Ovary (tissue), 3 donors: ENCODE measurements around the gene HTR1E.
"Not testable (repeated sequence)": the region's sequence is repeated elsewhere in the genome, so short reads cannot be mapped to it uniquely, and the experiment has no call there.

Experiments used
- EP300 ChIP-seq: sonication (generic); formaldehyde crosslinking; IDR thresholded peaks from one replicate; pipeline ENCODE4 v1.6.1; 2017; ENCODE audit warnings: antibody characterized with exemption
- POLR2A ChIP-seq: fragments of 450-650 bp; IDR thresholded peaks from one replicate; pipeline ENCODE4 v1.6.1; 2017; ENCODE audit warnings: antibody characterized with exemption, mild to moderate bottlenecking, moderate library complexity
- TF ChIP-seq, protein P1 (sequence below), 3 donors: fragments of 450-650 bp in 2 of 3; fragments of 200-600 bp in 1 of 3; IDR thresholded peaks; one replicate each; pipeline versions ENCODE4 v1.5.1 to v1.8.0; 2016 to 2022; ENCODE audit warnings: antibody characterized with exemption in 3 of 3, mild to moderate bottlenecking in 1 of 3
- donor health status: DM: no; HTN: no; CAD: no.

DNA sequence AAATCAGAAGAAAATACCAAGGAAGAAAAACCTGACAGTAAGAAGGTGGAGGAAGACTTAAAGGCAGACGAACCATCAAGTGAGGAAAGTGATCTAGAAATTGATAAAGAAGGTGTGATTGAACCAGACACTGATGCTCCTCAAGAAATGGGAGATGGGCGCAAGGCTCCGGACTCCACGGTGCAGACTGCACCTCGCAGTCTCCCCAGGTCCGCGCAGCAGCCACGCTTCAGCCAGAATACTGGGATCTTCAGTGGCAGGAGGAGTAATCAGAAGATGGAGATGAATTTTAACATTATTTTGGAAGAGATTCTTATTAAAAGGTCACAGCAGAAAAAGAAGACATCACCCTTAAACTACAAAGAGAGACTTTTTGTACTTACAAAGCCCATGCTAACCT, 40.1 kb upstream of the HTR1E start:
- TF ChIP-seq, protein P1, sequence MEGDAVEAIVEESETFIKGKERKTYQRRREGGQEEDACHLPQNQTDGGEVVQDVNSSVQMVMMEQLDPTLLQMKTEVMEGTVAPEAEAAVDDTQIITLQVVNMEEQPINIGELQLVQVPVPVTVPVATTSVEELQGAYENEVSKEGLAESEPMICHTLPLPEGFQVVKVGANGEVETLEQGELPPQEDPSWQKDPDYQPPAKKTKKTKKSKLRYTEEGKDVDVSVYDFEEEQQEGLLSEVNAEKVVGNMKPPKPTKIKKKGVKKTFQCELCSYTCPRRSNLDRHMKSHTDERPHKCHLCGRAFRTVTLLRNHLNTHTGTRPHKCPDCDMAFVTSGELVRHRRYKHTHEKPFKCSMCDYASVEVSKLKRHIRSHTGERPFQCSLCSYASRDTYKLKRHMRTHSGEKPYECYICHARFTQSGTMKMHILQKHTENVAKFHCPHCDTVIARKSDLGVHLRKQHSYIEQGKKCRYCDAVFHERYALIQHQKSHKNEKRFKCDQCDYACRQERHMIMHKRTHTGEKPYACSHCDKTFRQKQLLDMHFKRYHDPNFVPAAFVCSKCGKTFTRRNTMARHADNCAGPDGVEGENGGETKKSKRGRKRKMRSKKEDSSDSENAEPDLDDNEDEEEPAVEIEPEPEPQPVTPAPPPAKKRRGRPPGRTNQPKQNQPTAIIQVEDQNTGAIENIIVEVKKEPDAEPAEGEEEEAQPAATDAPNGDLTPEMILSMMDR (IDR thresholded peaks at IDR 0.05), result not testable (repeated sequence)
- TF ChIP-seq POLR2A, EP300: not testable (repeated sequence)
